Measurements from ENCODE around the gene PSMD12.

The PSMD12 gene

DNA sequence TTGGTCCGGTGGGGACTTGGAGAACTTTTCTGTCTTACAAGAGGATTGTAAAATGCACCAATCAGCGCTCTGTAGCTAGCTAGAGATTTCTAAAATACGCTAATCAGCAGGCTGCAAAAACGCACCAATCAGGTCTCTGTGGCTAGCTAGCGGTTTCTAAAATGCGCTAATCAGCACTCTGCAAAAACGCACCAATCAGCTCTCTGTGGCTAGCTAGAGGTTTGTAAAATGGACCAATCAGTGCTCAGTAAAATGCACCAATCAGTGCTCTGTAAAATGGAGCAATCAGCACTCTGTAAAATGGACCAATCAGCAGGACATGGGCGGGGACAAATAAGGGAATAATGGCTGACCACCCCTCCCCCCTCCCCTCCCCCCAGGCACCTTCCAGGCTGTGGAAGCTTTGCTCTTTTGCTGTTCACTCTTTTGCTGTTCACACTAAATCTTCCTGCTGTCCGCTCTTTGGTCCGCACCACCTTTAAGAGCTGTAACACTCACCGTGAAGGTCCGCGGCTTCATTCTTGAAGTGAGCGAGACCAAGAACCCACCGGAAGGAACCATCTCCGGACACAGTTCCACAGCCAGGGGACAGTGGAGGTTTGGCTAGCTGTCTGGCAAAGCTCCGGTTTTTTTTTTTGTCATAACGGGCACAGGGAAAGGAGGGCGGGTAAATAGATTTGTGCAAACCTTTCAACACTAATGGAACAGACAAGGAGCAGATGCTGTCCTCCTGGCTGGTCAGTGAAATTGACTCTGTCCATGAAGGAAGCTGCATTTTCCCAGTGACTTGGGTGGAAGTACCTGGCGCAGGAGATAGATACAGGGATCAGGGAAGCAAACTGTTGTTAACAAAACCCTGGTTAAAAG lies 19.0 kb upstream of the PSMD12 start:
- DNase-seq: no peak

DNA sequence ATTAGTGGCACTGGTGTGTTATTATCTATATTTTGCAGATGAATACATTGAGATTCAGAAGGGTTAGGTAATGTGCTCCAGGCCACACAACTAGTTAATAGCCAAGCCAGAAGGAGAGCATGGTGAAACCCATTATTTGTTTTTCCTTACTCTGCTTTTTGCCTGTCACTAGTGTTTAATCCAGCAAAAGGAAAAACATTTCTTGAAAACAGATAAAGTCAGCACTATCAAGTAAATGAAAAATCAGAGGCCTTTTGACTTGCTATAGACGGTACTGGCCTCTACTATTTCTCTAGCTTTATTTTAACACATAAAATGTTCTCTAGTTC lies 15.5 kb upstream of the PSMD12 start:
- no peak for DNase-seq

DNA sequence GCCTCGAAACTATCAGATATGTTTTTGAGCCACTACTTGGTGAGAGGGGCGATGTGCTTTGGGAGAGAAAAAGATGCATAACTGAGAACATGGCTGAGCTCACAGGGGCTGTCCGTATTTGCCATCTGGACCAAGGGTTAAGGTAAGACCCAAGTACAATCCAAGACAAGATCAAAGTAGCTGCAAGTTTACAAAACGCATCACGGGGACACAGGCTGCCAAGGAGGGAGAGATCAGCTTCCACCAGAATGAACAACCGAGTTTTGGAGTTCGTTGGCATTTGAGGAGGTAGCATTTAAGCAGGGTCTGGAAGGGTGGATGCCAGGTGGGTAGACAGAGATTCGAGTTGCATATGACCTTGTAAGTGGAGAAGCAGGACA lies 12.9 kb upstream of the PSMD12 start:
- DNase-seq: no peak

DNA sequence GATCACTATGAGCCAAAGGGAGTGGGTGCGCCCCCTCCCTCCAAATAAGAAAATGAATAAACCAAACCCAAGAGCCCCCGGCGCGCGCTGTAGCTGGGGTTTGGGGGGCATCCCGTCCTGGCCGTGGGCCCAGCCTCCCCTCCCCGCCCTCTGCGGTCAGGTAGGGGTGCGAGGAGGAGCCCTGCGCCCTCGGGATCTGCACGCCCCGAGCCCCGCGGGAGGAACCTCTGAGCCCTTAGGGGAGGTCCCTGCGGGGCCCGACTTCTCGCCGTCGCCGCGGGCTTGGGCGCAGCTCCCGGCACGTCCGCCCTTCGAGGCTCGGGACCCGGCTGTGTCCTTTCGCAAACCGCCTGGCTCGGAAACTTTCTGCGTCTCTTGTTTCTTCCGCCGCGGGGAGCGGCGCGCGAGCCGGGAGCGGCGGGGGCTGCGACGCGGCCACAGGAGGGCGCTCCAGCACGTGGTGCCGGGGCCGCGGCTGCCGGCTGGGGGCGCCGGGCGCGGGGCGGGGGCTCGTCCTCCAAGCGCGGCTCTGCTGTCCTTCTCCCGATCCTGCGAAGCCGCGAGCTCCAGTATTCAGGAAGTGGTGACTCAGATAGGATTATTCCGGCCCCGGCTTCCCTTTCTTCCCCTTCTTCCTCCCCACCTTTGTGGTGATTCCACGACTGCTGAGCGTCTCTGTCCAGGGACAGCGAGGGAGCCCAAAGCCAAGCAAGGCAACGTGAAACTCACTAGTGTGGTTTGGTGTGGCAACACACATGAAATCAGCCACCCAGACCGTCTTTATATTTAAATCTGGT lies 12.3 kb upstream of the PSMD12 start:
- peak; percentile 63 for DNase-seq

DNA sequence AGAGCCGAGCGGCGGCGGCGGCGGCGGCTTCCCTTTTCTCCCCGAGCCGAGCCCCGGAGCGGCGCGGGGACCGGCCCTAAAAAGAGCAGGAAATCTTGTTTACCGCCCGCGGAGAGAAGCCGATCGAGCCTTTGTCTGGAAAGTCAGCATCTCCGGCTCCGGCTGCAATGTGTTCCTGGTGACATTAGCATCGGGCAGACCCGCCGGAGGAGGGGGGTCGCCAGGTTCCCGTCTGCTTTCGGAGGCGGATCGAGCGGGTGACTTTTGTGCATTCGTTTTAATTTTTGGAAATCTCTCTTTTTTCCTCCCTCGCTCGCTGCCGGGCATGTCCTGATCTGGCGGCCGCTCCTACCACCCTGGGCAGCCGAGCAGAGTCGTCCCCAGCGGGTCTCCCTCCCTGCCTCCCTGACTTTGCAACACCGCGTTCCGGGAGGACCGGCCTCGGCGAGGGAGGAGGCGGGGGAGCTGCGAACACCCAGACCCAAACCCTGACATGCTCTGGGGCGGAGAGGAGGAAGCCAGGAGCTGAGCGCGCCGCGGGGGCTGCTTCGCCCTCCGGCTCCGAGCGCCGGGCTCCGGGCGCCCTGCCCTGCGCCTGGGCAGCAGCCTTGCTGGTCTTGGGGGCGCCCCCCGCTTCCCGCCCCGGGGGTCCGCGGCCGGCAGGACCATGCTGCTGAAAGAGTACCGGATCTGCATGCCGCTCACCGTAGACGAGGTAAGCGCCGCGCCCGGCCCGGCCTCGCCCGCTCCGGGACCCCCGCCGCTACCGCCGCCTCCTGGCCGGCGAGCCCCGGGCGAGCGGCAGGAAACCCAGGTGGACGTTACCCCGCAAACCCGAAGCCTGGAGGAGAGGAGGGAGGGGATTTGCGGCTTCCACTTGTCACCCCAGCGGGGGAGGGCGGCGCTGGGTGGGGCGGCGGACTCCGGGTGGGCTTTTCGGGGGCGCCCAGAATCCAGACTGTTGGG lies 11.4 kb upstream of the PSMD12 start:
- peak; percentile 26 for DNase-seq

DNA sequence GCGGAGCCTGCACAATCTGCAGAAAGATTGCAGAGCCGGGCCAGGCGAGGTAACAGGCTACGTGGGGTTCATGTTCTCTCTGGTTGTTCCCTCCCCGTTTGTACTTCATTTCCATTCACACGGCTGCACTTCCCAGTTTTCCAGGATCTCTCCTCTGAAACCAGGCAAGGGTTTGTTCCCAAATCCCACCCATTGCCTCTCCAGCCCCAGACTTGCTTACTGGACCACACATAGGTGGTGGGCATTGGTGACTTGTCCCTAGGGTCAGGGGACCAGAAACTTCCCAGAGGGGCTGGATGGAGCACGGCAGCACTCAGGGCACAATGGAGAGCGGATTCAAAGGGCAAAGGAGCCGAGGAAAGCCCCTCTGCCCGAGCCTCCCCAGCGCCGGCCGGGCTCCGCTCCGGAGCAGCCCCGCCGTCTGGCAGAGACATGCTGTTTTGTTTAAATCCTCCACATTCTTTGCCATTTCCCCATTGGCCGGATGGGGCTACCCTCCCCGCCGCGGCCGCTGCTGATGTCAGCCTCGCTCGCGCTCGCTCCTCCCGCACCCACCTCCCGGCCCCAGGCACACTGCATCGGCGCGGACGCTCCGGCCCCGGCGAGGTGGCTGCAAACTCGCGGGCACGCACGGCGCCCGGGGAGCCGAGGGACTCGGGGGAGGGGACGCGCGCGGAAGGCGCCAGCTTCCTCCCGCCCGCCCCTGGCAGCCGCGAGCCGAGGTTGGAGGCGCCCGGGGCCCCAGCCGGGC lies 10.5 kb upstream of the PSMD12 start, which contains the start of gene PITPNC1:
PITPNC1 (plus strand) TSS at position 545 of the 751 bp plus-strand sequence.
- DNase-seq: peak; percentile 83

DNA sequence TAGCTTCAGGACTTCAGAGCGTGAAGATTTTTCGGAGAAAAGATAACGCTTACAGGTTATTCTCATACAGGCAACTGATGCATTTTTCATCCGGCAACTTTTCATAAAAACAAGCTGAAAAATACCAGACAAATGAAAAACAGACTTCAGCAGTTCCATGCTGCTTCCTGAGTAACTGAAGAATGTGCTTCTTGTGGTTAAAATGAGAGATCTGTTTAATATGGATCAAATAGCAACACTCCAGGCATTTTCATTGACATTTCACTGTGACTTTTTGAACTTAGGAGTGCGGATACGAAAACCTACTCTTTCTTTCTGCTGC lies 10.0 kb upstream of the PSMD12 start:
- no peak for DNase-seq

DNA sequence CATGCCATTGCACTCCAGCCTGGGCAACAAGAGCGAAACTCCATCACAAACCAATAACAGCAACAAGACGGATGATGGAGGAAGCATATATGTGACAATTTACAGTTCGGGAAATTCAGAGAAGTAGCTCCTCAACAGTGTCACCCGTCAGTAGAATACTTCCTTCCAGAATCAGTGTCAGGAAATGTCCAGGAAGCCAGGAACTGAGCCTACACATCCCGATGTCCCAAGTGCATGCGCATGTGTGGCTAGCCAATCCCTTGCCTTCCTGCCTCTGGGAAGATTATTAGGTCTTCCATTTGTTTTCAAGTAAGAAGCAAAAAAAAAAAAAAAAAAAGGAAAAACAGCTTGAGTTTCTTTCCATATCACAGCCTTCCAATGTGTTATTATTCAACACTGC lies 9.3 kb upstream of the PSMD12 start:
- no peak for DNase-seq

DNA sequence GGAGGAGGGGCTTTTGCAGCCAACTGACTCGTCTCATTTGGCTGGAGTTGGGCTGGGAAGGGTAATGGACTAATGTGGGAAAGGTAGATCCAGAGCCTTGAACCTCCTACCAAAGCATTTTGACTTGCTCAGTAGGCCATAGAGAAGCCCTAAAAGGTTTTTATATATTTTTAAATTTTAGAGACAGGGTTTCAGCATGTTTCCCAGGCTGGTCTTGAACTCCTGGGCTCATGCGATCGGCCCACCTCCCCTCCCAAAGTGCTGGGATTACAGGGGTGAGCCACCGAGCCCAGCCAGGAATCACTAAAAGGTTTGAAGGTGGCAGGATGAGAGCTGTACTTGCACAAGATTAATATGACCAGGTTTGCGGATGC lies 8.7 kb upstream of the PSMD12 start:
- no peak for DNase-seq

DNA sequence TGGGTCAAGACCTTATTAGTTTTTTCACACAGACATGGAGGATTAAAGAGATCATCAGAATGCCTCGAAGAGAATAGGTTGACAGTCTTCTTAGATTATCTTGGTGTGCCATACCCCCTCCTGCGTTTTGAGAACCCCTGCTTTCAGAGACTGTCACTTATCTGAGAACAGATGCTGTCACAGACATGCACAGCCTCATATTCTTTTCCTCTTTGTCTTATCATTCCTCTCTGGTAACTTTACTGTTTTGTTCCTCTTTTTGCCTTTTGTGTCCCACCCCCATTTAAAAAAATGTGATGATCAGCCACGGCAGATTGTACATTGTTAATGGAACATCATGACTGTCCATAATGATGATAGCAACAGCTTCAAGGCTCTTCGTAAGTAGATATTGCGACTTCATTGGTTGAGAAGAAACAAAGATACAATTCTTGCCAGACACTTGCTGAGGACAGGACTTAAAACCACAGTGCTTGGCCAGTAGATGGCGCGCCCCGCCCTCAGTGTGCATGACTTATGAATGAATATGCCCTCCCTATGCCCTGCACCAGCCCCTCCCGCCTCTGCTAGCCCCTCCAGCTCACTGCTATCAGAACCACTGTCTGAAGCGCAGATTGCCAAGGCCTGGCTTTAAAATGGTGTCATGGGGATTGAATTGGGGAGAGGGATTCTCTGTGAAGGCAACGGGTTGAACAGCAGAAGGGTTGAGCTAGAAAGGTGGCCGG lies 8.1 kb upstream of the PSMD12 start:
- DNase-seq: peak; percentile 82

DNA sequence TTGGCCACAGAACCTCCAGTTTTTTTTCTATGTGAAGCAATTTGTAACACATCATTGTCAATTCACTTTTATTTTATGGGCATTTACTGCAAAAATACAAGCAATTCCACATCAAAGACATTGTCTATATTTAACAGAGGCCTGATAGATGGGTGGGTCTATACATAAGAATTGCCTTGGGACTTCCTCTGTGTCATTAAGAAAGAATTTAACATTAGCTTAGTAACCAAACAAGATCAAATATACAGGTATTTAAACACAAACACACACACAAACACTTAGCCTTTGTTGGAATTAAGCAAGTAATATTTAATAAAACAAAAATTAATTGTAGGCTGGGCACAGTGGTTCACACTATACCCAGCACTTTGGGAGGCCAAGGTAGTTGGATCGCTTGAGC lies 6.4 kb upstream of the PSMD12 start:
- DNase-seq: no peak

DNA sequence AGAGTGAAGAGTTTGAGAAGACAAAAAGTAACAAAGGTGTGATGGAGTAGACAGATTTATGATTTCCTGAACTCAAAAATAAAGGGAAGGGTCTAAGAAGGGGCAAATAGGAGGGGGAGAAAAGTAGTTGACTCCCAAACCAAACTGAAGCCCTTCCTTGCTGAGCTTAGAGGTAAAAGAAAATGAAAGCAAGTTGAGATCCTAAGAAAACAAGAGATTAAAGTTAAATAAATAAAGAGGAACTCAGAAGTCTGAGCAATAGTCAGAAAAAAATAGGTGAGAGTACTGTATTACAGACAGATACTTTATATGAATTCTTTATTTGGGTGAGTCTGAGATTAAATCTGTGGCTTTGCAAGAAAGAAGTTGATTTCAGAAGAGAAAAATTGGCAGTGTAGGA lies 3.3 kb upstream of the PSMD12 start:
- DNase-seq: no peak

DNA sequence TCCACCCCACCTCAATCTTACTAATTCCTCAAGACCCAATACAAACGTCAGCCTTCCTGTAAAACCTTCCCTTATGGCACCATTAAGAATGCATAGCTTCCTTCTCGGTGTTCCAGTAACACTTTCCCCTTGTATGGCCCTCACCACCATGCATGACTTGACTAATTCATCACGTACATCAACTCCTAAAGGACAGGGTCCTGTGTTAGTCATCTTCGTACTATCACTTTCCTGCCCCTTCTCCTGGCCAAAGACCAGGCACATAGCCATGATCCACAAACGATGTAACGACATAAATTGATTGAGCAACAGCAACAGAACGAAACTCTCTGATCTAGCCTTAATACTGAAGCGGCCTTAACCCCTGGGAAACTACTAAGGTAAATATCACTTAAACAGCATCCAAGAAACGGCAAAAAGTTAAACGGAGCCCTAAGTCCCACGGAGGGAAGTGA lies 612 bp downstream of the PSMD12 start:
- DNase-seq: peak; percentile 4

DNA sequence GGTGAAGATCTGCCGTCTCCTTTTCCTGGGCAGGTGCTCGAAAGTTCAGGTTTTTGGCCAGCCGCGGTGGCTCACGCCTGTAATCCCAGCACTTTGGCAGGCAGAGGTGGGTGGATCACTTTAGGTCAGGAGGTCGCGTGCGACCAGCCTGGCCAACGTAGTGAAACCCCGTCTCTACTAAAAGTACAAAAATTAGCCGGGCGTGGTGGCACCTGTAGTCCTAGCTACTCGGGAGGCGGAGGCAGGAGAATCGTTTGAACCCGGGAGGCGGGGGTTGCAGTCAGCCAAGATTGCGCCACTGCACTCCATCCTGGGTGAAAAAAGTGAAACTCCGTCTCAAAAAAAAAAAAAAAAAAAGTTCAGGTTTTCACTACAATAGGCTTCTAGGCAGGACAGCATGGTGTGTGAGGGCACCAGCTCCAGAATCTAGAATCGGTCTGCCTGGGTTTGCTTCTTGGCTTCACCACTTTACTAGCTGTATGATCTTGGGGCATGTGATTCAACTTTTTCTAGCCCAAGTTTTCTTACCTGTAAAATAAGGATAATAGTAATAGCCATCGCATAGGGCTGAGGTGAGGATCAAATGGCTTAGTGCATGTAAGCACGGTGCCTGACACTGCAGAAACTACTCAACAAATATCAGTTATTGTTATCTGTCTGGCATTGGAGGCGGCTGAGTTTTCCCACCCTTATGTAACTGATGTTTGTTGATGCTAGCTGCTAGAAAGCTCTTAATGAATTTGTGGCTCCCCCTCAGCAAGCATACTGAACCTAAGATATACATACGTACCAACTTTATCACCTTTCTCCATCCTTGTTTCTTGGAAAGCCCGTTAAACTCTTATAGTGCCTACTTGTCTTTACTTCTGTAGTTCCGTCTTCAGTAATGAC lies 1.3 kb downstream of the PSMD12 start:
- no peak for DNase-seq

DNA sequence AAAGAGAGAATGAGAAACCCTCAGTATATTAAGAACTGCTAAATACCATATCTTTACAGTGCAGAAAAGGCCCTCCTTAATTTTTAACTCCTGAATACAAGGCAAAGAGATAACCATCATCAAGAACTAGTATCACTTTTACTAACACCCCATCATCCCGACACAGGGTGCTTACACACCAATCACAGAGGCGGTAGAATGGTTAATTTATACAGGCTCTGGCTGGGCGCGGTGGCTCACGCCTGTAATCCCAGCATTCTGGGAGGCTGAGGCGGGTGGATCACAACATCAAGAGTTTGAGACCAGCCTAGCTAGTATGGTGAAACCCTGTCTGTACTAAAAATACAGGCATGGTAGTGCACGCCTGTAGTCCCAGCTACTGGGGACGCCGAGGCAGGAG lies 4.2 kb downstream of the PSMD12 start:
- no peak for DNase-seq

DNA sequence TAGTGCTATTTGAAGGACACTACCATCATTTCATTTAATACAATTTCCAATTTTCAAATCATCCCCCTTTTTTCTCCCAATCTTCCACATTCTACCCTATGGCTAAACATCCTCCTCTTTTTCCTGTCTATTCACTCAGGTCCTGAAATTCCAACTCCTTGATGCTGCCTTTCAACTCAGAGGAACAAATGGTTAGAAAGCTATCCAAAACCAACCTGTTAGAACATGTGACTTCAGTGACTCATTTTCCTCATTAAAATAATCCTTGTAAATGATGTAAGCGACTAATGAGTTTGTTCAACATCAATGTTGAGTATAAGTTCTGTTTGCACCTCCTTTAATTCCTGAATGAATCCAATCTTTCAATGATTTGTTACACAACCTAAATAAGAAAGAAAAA lies 5.5 kb downstream of the PSMD12 start:
- no peak for DNase-seq

DNA sequence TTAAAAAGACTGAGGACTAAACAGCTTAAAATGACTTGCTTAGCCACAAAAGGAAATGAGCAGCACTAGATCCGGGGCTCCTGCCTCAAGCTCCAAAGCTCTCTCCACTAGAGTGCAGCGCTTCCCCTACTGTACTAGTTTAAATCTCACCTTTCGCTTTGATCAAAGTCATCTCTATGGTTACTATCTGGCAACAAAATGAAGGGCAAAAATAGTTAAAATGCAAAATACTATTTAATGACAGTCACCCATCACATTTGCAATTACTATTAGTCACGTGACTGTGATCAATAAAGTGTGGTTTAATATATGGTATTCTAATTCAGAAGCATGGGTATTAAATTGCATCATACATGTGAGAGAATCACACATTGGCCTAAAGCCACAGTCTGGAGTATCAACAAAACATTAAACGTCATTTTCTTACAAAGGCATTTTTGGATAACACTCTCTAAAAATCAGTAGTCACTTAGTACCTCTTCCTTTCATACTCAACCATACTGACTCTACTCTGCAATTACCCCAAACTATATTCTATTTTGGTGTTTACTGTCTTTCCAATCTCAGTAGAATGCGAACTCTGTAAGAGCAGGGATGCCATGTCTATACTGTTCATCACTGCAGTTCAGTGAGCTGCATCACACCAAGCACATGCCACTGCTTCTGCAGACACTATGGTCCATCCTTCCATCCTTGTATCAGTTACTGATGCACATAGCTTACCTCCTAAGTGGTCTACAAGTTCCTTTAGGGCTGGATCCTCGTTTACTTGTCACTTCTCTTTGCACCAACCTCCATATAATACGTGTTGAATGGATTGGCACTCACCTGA lies 6.2 kb downstream of the PSMD12 start:
- peak; percentile 12 for DNase-seq

DNA sequence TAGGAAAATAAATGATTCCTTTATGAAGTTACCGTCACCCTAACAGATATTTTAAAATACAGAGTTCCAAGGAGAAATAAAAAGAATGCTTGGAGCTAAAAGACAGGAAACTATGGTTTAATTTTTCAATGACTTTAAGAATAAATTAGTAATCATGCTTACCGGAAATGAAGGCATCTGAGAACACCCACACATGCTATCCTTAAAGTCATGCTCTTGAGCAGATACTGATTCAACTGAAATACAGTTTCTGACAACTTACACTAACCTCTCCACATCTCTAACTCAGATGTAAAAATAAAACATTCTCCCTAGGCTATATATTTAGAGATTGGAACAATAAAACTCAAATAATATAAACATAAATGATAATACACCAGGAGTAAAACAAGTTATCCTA lies 7.8 kb downstream of the PSMD12 start:
- no peak for DNase-seq

DNA sequence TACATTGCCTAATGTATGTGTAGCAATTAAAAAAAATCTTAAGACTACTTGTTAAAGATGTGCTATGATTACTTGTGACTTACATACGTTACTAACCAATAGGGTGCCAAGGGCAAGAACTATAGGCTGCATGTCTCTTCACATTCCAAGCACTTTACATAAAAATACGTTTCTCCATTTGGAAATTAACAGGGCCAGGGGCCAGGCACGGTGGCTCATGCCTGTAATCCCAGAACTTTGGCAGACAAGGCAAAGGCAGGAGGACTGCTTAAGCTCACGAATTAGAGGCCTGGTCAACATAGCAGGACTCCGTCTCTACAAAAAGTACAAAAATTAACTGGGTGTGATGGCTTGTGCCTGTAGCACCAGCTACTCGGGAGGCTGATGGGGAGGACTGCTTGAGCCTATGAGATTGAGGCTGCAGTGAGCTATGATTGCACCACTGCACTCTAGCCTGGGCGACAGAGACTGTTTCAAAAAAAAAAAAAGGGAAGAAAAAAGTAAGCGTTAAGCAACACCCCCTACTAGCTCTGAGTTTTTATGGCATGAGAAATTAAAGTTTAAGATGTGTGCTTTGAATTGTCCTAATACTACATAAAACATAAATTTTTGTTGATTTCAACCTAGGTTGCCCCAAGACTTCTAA lies 12.3 kb downstream of the PSMD12 start:
- no peak for DNase-seq
